NCI-H774 (cell line): ENCODE data around the gene CCNK.

Experiments used
- DNase-seq: peaks from one replicate; lab custom pipeline; 2025; lab: John Stamatoyannopoulos, UW

Gene CCNK

GRCh38 chr14:99519931-99520421 is 38.8 kb downstream of the CCNK start:
- no peak for DNase-seq

- no peak for DNase-seq
Observed at GRCh38 chr14:99520571-99521081, 39.4 kb downstream of the CCNK start.

- DNase-seq: no peak
Observed at GRCh38 chr14:99521176-99522024, 40.2 kb downstream of the CCNK start.

DNA sequence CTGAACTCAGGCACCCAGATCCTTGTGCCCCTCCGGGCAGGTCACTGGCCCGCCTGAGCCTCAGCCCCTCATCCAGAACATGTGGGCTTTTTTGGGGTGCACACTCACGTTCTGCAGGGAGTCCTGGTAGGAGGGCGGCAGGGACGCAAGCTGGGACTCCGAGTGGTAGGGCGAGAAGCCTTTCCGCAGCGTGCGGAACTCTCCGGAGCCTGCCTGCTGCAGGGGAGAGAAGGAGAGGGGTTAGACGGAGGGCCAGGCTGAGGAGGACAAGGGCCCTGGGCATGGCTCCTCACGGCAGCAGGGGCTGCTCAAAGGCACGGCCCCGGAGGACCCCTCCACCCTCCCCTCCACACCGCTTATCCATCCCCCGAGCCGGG is 40.8 kb downstream of the CCNK start:
- DNase-seq: no peak

DNA sequence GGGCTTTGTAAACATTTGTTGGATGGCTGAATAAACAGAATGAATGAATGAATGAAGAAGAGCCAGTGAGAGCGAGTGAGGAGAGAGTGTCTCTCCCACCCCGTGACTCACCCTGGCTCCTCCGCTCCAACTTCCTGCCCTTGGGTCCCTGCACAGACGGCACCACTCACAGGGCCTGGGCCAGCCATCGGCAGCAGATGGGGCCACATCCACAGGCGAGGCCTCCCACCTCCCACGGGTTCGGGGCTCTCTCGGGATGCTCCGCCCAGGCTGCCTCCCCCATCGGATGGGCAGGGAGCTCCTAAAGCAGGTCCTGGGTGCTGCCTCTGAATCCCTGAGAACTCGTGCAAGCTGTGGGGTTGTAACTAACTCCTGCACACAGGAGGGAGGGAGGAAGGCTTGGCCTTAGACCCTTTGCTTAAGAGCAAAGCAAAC is 41.3 kb downstream of the CCNK start:
- DNase-seq: no peak

DNA sequence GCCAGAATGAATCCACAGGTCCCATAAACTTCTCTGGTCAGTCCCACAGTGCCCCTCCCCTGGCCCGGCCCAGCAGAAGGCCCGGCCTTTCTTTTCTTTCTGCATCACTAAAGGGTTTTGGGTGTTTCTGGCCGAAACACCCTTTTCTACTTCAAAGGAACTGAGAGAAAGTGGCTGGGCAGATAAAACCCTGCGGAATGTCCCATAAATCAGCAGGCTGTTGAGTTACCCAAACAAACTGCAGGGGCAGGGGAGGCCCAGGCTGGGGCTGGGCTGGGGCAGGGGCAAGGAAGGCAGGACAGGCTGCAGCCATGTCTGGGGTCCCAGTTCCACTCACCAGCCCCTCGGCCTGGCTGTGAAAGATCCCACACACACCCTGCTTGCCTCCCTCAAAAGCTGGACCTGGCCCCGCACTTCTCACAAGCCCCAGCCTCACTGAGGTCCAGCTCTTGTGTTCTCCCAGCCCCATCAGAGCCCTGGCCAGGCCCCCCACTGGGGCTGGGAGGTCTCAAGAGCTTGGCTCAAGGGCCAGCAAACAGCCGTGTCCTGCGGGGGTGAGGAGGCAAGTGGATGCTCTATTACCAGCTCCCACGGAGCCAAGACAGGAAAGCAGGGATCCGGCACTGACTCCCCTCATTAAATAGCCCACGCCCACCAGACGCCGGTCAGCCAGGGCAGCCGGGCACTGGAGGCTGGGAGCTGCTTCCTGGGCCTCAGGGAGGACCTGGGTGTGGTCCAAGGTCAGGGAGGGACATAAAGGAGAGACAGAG is 41.9 kb downstream of the CCNK start:
- DNase-seq: no peak

- no peak for DNase-seq
Observed at GRCh38 chr14:99523704-99524055, 42.5 kb downstream of the CCNK start.

GRCh38 chr14:99524091-99524661 is 43.0 kb downstream of the CCNK start:
- DNase-seq: no peak

- no peak for DNase-seq
Observed at GRCh38 chr14:99524804-99525698, 43.8 kb downstream of the CCNK start.

- no peak for DNase-seq
Observed at GRCh38 chr14:99525699-99526080, 44.5 kb downstream of the CCNK start.

DNA sequence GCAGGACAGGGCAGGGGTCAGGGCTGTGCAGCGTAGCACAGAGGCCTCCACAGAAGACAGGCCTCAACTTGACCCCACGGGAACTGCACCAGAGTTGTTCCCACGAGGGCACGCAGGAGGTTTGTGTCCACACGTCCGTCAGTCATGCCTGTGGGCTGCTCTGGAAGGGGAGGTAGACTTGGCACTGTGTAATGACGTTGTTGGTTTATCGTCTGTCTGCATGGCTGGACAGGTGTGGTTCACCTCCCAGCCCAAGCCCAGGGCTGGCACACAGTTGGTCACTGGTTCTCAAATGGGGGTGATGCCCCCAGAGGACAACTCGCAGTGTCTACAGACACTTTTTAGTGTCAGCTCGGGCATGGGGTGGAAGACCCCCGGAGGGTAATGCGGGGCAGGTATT is 45.8 kb downstream of the CCNK start:
- no peak for DNase-seq

- DNase-seq: no peak
Observed at GRCh38 chr14:99527427-99528076, 46.3 kb downstream of the CCNK start.

DNA sequence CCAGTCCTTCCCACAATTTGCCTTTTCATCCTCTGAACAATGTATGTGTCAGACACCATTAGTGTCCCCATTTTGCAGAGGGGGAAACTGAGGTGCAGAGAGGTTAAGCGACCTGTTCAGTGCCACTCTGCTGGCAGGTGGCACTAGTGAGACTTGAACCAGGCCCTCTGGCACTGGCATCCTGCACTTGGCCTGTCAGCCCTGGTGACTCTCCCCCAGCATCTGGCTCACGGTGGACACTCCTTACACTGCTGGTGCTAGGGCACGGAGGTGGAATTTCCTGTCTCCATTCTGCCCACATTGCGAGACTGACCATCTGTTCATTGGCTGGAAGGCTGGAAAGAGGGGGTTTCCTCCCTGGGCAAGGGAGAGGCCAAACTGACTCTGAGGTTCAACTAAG is 48.7 kb downstream of the CCNK start:
- no peak for DNase-seq

- DNase-seq: no peak
Observed at GRCh38 chr14:99530407-99531155, 49.4 kb downstream of the CCNK start.

GRCh38 chr14:99531251-99532096 is 50.3 kb downstream of the CCNK start:
- no peak for DNase-seq

DNA sequence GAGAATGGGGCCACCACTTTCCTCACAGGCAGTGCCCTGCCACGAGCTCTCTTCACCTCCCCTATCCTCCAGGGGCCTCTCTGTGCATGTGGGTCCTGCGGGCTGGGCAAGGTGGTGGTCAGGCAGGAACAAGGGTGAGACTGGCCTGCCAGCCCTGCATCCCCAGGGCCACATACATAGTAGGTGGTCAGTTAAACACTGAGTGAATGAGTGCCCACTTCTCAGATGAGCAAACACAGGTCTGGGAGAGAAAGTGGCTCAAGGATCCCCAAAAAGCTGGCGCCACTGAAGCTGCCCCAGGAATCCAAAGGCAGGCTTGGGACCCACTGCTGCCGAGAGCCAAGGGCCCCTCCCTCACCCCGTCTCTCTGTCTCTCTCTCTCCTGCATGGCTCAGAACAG is 51.1 kb downstream of the CCNK start:
- no peak for DNase-seq

DNA sequence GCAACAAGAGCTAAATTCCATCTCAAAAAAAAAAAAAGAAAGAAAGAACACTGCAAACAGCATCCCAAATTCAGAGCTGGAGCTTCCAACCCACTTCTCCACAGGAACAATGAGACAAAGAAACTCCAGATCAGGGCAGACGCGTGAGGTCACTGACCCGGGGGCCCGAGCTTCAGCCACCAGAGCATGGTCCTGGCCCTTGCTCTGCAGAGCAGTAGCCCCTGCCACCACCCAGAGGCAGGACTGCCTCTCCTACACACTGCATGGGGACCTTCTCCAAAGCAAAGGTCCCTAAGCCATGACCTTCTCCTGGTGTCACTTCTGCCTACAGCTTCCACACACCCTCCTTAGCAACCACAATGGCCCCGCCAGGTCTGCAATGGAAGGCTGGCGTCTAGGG is 53.1 kb downstream of the CCNK start:
- no peak for DNase-seq

- no peak for DNase-seq
Observed at GRCh38 chr14:99534863-99535262, 53.7 kb downstream of the CCNK start.

DNA sequence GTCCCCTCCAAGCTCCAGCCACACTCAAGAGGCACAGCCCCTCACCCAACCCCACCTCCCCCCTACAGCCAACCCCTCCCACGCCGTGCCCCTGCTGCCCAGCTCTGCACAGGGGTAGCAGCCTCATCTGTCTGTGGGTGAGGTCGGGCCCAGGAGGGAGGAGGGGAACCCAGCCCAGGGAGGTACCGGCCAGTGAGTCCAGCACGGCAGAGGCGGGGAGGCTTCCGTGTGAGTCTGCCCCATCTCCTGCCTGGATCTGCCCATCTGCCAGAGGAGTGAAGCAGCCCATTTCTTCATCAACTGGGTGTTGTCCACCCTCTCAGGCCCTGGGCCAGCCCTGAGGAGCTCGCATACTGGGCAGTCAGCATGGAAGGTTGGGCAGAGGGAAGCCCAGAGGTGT is 54.2 kb downstream of the CCNK start:
- DNase-seq: no peak
